Liver (tissue), 3 donors: ENCODE results near the gene ZNF556.
"Not testable (repeated sequence)": the region's sequence is repeated elsewhere in the genome, so short reads cannot be mapped to it uniquely, and the experiment has no call there.

Experiments used
- ATF3 ChIP-seq: IDR thresholded peaks from 2 replicates; pipeline ENCODE4 v1.6.1; 2016; ENCODE audit warnings: antibody characterized with exemption
- CTCF ChIP-seq: fragments of 150-350 bp; IDR thresholded peaks from 2 replicates; pipeline ENCODE4 v1.5.1; 2017; ENCODE audit warnings: improper control_type of control experiment, low read depth, low read length; ENCODE audit not compliant: missing input control
- EGR1 ChIP-seq, 2 donors: IDR thresholded peaks; 2 replicates each; pipeline ENCODE4 v1.6.1; 2016 to 2018; ENCODE audit warnings: antibody characterized with exemption in 2 of 2, low read depth in 2 of 2
- FOXA1 ChIP-seq: IDR thresholded peaks from 2 replicates; pipeline ENCODE4 v1.6.1; 2016; ENCODE audit warnings: antibody characterized with exemption
- GABPA ChIP-seq, 2 donors: IDR thresholded peaks in 1 of 2; conservative IDR thresholded peaks in 1 of 2; 2 replicates each; pipeline ENCODE4 v1.6.1; 2016; ENCODE audit warnings: antibody characterized with exemption in 2 of 2, mild to moderate bottlenecking in 1 of 2, moderate library complexity in 1 of 2
- JUND ChIP-seq, 2 donors: IDR thresholded peaks; 2 replicates each; pipeline ENCODE4 v1.6.1; 2016; ENCODE audit warnings: antibody characterized with exemption in 2 of 2
- MAX ChIP-seq: IDR thresholded peaks from 2 replicates; pipeline ENCODE4 v1.6.1; 2016; ENCODE audit warnings: antibody characterized with exemption
- RAD21 ChIP-seq, 2 donors: IDR thresholded peaks; 2 replicates each; pipeline ENCODE4 v1.6.1; 2016; ENCODE audit warnings: antibody characterized with exemption in 2 of 2, mild to moderate bottlenecking in 2 of 2
- REST ChIP-seq: IDR thresholded peaks from 2 replicates; pipeline ENCODE4 v1.6.1; 2016; ENCODE audit warnings: antibody characterized with exemption, mild to moderate bottlenecking
- TAF1 ChIP-seq: conservative IDR thresholded peaks from 2 replicates; pipeline ENCODE4 v1.6.1; 2016; ENCODE audit warnings: antibody characterized with exemption, mild to moderate bottlenecking
- donor health status: healthy.
- donor health status: healthy.

- not testable (repeated sequence) for TF ChIP-seq RAD21 (IDR thresholded peaks at IDR 0.05); FOXA1; CTCF; REST; TAF1; GABPA (IDR thresholded peaks at IDR 0.05 in 1 of 2, conservative IDR thresholded peaks at IDR 0.05 in 1 of 2); MAX; JUND (IDR thresholded peaks at IDR 0.05); EGR1 (IDR thresholded peaks at IDR 0.05; ENCODE audit: low read depth in 2 of 2); ATF3
Observed at GRCh38 chr19:2903326-2903725, 36.2 kb downstream of the ZNF556 start.
